ENCODE measurements around the gene ARHGAP8.

GRCh38 chr22:44724416-44724815 is 28.0 kb upstream of the ARHGAP8 start:
- TF ChIP-seq ZNF83 (CRISPR knock-in tag; IDR thresholded peaks at IDR 0.05; ENCODE audit: borderline replicate concordance) (no peak), ZFP1 (CRISPR knock-in tag; IDR thresholded peaks at IDR 0.05) (no peak)
- TF ChIP-seq, protein P1, sequence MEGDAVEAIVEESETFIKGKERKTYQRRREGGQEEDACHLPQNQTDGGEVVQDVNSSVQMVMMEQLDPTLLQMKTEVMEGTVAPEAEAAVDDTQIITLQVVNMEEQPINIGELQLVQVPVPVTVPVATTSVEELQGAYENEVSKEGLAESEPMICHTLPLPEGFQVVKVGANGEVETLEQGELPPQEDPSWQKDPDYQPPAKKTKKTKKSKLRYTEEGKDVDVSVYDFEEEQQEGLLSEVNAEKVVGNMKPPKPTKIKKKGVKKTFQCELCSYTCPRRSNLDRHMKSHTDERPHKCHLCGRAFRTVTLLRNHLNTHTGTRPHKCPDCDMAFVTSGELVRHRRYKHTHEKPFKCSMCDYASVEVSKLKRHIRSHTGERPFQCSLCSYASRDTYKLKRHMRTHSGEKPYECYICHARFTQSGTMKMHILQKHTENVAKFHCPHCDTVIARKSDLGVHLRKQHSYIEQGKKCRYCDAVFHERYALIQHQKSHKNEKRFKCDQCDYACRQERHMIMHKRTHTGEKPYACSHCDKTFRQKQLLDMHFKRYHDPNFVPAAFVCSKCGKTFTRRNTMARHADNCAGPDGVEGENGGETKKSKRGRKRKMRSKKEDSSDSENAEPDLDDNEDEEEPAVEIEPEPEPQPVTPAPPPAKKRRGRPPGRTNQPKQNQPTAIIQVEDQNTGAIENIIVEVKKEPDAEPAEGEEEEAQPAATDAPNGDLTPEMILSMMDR (CRISPR knock-in tag; IDR thresholded peaks at IDR 0.05) = no peak
